Measurements from ENCODE around the gene FGD2. TPM values are rescaled to one million over a fixed set of nuclear protein-coding genes. Genes with fewer than 3 reads are reported as not detected.

FGD2 gene
- total and polyA plus RNA-seq, 2 of the 8 experiments (the other 6 are each of a cell fraction or from before 2014, with no cell fraction given) = 0.12 to 0.32 TPM

DNA sequence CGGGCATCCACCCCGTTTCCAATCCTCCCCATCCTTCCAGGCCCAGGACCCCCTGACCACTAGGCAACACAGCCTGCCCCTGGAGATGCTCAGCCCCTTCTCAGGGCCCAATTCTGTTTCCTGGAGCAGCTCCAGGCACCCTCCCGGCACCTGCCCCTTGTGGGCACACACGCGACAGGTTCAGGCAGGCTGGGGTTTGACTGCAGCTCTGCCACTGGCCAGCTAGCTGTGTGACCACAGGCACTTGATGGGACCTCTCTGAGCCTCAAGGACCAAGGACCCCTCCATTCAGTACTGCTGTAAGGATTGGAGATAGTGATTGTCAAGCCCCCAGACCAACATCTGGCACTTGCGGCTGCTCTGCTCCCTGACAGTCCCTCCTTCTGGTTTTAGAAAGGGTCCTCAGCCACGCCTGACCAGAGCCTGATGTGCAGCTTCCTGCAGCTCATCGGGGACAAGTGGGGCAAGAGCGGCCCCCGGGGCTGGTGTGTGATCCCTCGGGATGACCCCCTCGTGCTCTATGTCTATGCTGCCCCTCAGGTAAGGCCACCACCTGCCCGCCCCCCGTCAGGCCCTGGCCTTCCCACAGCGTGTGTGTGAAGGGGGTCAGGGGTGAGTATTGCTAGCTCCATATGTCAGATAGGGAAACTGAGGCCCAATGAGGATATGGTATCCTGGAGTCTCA, 21.7 kb downstream of the FGD2 start (continued):
- no peak for TF ChIP-seq POLR2A (IDR thresholded peaks at IDR 0.05; ENCODE audit: control extremely low read depth in 1 of 2, low read depth in 2 of 2, low read length in 2 of 2)

Data from H1 (cell line).